Measurements from ENCODE around the gene NPTN. TPM values are rescaled to one million over a fixed set of nuclear protein-coding genes. Genes with fewer than 3 reads are reported as not detected.

NPTN gene
- polyA plus RNA-seq, 1 donor (not counting 4 experiments of a cell fraction or from before 2014, with no cell fraction given): 223 TPM

DNA sequence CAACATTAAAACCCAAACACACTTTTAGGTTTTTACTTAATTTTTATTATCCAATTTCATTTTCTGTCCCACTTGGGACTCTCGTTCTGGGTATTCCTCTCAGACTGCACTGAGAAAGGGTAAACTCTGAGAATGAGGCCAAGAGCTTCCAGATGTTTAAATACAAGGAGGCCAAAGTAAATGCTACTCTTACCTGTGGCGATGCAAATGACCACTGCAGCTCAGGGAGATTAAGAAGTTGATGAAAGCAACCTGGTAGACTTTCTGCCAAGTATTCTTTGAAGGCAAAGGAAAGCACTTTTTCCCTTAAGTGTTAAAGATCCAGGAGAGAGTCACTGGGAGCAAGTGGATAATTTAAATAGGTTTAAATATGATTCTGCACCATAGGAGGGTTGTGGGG, 39.1 kb downstream of the NPTN start:
- no peak for DNase-seq (ENCODE audit: low read depth, low spot score)
- Histone ChIP-seq H3K27me3 (ENCODE audit: control insufficient read depth, extremely low read depth, insufficient read depth, low read length) (no peaks in the 10 kb centered on the region), H3K27ac (ENCODE audit: control insufficient read depth, insufficient read depth, low read length) (no peak overlapping the region), H3K9ac (ENCODE audit: control insufficient read depth, extremely low read depth, insufficient read depth, low read length) (no peak overlapping the region), H3K9me3 (ENCODE audit: control insufficient read depth, low read depth, low read length) (no peaks in the 10 kb centered on the region), H2AFZ (ENCODE audit: control insufficient read depth, low read length) (no peak overlapping the region), H3K4me1 (ENCODE audit: control insufficient read depth, extremely low read depth, insufficient read depth, low read length) (peaks cover 21% of the 10 kb centered on the region), H3K4me3 (ENCODE audit: control insufficient read depth in 2 of 3, extremely low read depth in 1 of 3, insufficient read depth in 2 of 3, low read depth in 1 of 3, low read length in 3 of 3) (no peak overlapping the region), H3K79me2 (ENCODE audit: control insufficient read depth, insufficient read depth, low read length) (peaks cover 86% of the 10 kb centered on the region), H3K36me3 (ENCODE audit: control insufficient read depth in 2 of 2, extremely low read depth in 1 of 2, insufficient read depth in 2 of 2, low read length in 2 of 2) (peaks cover 13 to 26% of the 10 kb centered on the region in 2 experiments), H3K4me2 (ENCODE audit: control insufficient read depth, extremely low read depth, insufficient read depth, low read depth, low read length) (no peak overlapping the region), H3K9me1 (ENCODE audit: control insufficient read depth, extremely low read depth, insufficient read depth, low read length) (peaks cover 6% of the 10 kb centered on the region), H4K20me1 (ENCODE audit: control insufficient read depth, extremely low read depth, insufficient read depth, low read length) (no peaks in the 10 kb centered on the region)
- FAIRE-seq: no peak
- TF ChIP-seq CTCF (optimal IDR thresholded peaks at IDR 0.05 in 1 of 3, IDR thresholded peaks at IDR 0.05 in 1 of 3, conservative IDR thresholded peaks at IDR 0.05 in 1 of 3; ENCODE audit: extremely low read depth in 1 of 3, insufficient read depth in 2 of 3, low read length in 3 of 3) (no peak), EZH2 (IDR thresholded peaks at IDR 0.05; ENCODE audit: low read length) (no peak)
- dilution Hi-C loops (cut with MboI; ENCODE audit: extremely low pct_ligation_motif_present, low sequenced_read_pairs): loop anchor here (25.0 kb wide), 1 partner anchor 93 kb away; the partner anchor contains the start of gene CD276

DNA sequence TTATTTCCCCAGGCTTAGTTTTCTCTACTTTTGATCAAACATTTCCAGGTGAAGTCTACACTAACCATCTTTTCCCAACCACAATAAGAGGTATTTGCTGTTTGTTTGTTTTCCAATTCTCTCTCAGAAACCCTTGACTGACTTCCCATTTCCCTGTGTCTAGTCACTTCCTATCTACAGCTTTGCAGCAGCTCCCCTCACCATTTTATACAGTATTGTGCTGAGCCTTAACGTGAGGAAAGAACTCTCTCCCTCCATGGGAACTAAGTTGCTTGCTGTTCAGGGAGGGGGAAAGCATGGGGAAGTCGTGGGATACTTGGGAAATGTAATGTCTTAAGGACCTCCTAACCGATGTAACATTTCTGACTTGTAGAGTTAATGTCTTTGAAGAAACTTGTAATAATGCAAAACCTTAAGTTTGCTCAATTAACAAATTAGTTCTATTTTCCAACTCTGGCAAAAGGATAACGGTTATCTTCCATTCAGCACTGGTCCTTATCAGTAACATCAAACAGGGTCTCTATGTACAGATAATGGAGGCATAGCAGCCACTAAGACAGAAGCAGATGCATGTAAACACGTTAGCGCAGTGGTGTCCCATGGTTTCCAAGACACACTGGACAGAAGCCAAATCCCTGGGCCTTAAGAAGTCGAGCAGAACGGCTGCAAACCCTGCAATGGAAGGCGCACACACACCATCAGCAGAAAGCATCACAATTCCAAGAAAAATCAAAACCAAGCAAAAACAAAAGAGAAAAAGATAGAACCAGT, 39.7 kb downstream of the NPTN start:
- H3K27me3 ChIP-seq (ENCODE audit: control insufficient read depth, extremely low read depth, insufficient read depth, low read length): no peaks in the 10 kb centered on the region
- peaks cover 15% of the 10 kb centered on the region for H3K4me1 ChIP-seq (ENCODE audit: control insufficient read depth, extremely low read depth, insufficient read depth, low read length)
- H3K36me3 ChIP-seq (ENCODE audit: control insufficient read depth in 2 of 2, extremely low read depth in 1 of 2, insufficient read depth in 2 of 2, low read length in 2 of 2): peaks cover 16 to 28% of the 10 kb centered on the region in 2 experiments
- FAIRE-seq (no peak), DNase-seq (ENCODE audit: low read depth, low spot score) (no peak)
- H3K4me3 ChIP-seq (ENCODE audit: control insufficient read depth in 2 of 3, extremely low read depth in 1 of 3, insufficient read depth in 2 of 3, low read depth in 1 of 3, low read length in 3 of 3): no peak overlapping the region
- no peak for TF ChIP-seq CTCF (optimal IDR thresholded peaks at IDR 0.05 in 1 of 3, IDR thresholded peaks at IDR 0.05 in 1 of 3, conservative IDR thresholded peaks at IDR 0.05 in 1 of 3; ENCODE audit: extremely low read depth in 1 of 3, insufficient read depth in 2 of 3, low read length in 3 of 3)
- TF ChIP-seq EZH2 (IDR thresholded peaks at IDR 0.05; ENCODE audit: low read length): no peak
- dilution Hi-C loops (cut with MboI; ENCODE audit: extremely low pct_ligation_motif_present, low sequenced_read_pairs): loop anchor here (25.0 kb wide), 1 partner anchor 94 kb away; the partner anchor contains the start of gene CD276
- H3K4me2 ChIP-seq (ENCODE audit: control insufficient read depth, extremely low read depth, insufficient read depth, low read depth, low read length): no peak overlapping the region
- H3K79me2 ChIP-seq (ENCODE audit: control insufficient read depth, insufficient read depth, low read length): peaks cover 84% of the 10 kb centered on the region
- no peak overlapping the region for H3K27ac ChIP-seq (ENCODE audit: control insufficient read depth, insufficient read depth, low read length)
- peaks cover 3% of the 10 kb centered on the region for H3K9me1 ChIP-seq (ENCODE audit: control insufficient read depth, extremely low read depth, insufficient read depth, low read length)
- no peak overlapping the region for H3K9ac ChIP-seq (ENCODE audit: control insufficient read depth, extremely low read depth, insufficient read depth, low read length)
- H3K9me3 ChIP-seq (ENCODE audit: control insufficient read depth, low read depth, low read length): no peaks in the 10 kb centered on the region
- no peak overlapping the region for H2AFZ ChIP-seq (ENCODE audit: control insufficient read depth, low read length)
- H4K20me1 ChIP-seq (ENCODE audit: control insufficient read depth, extremely low read depth, insufficient read depth, low read length): no peaks in the 10 kb centered on the region

Data from keratinocyte (primary cell).